Stimulated activated CD8-positive, alpha-beta memory T cell treated with anti-CD3 and anti-CD28 coated beads, Interleukin-2, amount 100 ng/mL, for 1 hour (primary cell): Measurements from ENCODE around the gene DNM1.
"Not testable (repeated sequence)": the region's sequence is repeated elsewhere in the genome, so short reads cannot be mapped to it uniquely, and the experiment has no call there.

Experiments used
- DNase-seq, 2 donors: peaks; one replicate each; pipeline ENCODE4 v3.0.0-alpha.2; 2020; ENCODE audit warnings: low read depth in 2 of 2

The DNM1 gene

DNA sequence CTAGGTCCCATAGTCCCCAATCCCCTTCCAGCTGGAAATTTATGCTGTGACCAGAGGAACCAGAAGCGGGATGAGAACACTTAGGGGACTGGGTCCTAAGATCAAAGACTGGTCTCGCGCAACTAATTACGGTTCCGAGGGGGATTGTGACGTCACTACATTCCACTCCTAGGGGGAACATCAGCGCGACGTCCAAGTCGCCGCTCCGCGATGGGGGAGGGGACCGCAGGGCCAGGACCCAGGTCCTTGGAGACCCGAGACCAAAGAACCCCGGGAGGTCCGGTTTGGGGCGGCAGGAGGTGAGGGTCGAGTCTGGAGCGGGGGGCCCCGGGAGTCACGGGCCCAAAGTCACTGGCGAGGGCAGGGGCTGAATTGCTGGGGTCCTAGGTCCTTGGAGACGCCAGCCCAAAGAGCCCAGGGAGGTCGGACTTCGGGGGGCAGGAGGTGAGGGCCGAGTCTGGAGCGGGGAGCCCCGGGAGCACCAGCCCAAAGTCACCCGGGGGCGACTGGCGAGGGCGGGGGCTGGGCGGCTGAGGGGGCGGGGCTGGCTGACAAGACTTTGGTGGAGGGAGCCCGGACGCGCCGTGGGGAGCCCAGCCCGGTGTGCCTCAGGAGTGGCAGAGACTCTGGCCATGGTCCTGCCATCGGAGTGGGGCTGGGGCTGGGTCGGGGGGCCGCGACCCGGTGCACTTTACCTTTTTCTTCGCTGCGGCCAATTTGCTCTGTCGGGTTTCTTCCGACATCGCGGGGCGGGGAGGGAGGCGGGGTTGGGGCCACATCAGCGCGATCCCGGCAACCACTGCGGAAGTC, 72.2 kb downstream of the DNM1 start, which contains the start of gene GOLGA2:
TSS of gene GOLGA2 (minus strand) at position 810 of the 810 bp plus-strand sequence. CDS start at position 779, 31 bp downstream.
- DNase-seq: no peak

DNA sequence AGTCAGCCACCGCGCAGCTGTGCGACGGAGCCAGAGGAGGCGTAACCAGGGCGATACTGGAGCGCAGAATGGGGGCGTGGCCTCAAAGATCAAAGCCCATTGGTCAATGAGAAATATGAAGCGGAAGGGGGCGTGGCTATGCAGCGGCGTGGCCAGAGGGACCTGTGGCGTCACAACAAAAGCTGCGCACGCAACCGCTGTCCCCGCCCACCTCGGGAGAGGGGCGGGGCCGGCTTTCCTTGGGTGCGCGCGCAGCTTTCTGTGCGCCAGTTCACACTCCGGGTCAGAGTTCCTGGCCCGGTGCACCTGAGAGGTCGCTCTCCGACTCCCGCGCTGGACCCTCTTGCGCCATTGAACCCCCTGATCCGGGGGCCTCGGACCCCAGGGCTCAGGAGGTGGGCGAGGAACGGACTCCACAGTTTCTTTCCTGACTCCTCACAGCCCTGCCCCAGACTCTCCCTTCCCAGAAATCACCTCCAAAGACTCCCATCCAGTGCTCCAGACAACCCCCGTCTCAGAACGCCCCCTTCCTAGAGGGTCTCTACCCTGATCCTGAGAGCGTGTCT, 72.9 kb downstream of the DNM1 start, which contains the start of gene SWI5:
TSS of gene SWI5 (plus strand) at position 269 of the 566 bp plus-strand sequence.
- peak; percentile 100 for DNase-seq

DNA sequence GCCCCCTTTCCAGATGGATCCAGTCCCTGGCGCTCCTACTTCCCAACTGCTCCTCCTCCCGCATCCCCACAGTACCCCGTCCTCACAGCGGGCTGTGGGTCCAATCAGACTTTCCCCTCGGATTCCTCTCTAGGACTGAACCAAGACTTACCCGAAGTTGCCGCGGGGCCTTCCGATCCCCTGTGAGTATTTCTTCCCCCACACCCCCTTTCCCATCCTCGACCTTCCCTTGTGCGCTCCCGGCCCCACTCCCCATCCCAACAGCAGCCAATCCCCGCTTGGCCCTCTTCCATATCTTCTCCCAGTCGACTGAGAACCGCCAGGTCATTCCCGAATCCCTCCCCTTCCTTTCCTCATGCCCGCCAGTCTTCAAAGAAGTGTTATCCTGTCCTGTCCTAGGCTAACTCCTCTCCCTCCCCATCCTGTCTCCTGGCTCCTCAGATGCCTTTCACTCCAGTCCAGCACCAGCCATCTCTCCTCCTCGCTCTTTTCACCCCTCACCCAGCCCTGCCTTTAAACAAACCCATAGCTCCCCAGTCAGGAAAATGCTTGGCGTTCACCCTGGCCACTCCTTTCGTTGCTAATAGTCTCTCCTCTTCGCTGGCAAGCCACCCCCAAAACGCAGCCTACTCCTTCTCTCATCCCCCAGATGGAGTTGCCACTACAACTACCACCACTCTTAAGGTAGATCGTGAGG, 73.5 kb downstream of the DNM1 start:
- no peak for DNase-seq

DNA sequence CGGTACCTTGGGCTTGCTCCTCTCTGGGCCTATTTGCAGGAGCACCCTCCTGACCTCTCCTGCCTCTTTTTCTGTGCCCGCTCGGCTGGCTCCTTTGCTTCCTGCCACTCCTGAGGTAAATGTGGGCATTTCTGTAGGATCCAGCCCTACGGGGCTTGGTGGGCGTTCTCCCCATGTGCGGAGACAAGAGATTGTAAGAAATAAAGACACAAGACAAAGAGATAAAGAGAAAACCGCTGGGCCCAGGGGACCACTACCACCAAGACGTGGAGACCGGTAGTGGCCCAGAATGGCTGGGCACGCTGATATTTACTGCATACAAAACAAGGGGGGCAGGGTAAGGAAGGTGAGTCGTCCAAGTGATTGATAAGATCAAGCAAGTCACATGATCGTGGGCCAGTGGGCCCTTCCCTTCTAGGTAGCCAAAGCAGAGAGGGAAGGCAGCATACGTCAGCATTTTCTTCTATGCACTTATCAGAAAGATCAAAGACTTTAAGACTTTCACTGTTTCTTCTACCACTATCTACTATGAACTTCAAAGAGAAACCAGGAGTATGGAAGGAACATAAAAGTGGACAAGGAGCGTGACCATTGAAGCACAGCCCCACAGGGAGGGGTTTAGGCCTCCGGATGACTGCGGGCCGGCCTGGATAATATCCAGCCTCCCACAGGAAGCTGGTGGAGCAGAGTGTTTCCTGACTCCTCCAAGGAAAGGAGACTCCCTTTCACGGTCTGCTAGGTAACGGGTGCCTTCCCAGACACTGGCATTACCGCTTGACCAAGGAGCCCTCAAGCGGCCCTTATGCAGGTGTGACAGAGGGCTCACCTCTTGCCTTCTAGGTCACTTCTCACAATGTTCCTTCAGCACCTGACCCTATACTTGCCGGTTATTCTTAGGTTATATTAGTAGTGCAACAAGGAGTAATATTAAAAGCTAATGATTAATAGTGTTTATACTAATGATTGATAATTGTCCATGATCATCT, 76.2 kb downstream of the DNM1 start:
- not testable (repeated sequence) for DNase-seq

DNA sequence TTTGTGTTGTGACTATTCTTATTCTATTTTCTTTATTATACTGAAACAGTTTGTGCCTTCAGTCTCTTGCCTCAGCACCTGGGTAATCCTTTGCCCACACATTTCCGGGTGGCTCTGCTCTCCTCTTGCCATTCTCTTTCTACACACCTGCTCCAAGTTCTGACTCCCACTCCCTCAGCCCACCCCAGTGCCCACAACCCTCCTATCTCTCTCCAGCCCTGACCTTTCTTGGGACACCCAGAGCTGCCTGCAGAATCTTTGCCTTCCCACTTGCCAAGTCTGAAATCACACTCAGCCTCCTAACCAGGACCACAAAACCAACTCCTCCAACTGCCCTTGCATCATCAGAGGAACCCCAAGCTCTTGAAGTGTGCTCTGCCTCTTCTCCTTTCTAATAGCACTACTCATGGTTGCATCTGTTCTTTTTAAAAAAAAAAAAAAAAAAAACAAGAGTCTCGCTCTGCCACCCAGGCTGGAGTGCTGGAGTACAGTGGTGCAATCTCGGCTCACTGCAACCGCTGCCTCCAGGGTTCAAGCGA, 77.0 kb downstream of the DNM1 start:
- no peak for DNase-seq

DNA sequence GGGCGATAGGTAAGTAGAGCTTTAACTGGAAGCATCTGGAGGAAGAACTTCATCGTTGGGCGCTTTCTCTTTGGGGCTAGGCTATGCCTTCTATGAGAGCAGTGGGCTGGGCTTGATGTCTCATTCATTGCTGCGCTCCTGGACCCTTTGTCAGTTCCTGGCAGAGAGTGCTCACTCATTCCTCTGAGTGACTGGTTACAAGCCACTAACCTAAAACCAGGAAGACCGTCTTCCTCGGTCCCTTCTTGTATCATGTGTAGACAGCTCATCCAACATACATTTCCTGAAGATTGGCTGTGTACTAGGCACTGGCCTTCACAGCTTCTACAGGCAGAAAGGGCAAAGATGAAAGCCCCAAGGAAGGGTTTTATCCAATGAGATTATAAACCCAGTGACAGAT, 79.3 kb downstream of the DNM1 start:
- no peak for DNase-seq

DNA sequence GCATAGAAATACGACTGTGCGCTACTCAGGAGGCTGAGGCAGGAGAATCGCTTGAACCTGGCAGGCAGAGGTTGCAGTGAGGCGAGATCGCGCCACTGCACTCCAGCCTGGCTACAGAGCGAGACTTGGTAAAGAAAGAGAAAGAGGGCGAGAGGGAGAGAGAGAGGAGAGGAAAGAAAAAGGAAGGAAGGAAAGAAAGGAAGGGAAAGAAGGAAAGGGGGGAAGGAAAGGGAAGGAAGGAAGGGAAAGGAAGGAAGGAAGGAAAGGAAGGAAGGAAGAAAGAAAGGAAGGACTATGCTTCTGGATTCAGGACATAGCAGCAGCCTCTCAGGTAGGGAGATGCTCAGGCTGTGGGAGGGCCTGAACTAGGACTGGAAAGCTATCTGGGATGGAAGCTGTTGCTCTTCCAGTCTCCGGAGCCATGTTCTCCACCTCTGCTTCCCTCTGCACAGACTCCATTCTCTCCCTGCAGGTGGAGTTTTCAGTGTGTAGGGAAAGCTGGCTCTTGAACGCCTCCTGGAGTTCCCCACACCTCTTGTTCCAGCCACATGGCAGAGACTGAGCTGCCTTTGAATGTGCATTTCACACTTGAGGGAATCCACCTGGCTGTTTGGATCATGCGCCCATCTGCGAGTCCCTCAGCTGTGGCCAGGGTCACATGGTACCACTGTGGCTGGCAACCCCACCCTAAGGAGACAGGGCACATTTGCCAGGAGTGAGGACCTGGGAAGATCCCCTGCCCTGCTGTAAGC, 82.0 kb downstream of the DNM1 start:
- DNase-seq: no peak

DNA sequence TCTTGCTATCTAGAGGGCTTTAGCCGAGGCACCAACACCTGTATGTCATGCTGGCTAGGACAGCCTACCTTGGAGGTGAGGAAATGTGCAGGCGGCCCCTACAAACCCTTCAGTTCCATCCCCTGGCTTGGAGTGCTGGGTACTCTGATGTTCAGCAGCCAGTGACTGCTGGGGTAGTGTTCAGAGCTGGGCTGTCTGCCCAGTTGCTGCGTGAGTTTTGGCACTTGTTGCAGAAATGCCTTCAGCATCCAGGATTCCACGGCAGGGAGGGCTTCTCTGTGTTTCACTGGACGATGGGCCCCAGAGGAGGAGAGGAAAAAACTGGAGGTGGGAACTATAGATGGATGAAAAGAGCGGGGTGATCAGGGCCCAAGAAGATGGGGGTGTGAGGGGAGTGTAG, 83.3 kb downstream of the DNM1 start:
- DNase-seq: no peak

DNA sequence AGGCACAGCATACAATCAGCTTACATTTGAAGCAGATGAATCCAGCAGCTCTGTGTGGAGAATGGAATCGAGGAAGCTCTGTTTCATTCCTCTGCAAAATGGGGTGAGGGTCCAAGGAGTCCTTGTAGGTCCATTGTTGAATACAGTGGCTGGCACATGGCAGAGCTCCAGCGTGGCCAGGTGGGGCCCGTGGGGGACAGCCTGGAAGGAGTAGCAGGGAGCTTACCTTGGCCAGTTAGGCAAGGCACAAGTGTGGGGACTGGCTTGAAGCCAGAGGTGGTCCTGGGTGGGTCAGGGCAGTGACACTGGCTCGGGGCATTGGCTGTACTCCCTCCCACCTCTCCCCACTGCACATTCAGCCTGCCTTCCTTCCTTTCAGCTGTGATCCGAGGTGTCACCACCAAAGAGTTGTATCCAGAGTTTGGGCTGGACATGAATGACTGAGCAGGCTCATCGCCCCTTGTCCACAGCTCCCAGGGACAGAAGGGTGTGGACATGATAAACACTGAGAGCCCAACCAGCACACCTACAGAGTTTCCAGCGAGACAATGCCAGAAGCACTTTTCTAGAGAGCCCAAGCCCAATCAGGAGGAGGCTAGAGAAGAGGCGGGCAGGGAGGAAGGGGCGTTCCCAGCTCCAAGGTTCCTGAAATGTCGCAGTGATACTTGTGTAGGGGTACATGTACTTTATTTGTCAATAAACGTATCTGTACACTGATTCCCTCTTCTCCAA, 85.3 kb downstream of the DNM1 start:
- no peak for DNase-seq

DNA sequence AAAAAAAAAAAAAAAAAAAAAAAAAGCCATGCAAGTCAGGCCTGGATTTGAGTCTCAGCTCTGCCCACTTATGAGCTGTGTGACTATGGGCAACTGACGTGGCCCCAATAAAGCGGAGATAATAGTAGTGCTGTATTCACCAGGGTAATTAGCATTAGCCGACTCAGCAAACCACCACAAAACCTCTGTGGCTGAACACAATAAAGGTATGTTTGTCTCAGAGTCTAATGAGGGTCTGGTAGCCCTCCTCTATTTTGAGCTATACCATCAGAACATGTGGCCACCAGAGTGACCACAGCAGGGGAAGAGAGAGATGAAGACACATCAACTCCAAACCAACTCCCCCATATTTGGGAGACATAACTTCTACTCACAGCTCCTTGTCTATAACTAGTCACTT, 88.8 kb downstream of the DNM1 start:
- no peak for DNase-seq

DNA sequence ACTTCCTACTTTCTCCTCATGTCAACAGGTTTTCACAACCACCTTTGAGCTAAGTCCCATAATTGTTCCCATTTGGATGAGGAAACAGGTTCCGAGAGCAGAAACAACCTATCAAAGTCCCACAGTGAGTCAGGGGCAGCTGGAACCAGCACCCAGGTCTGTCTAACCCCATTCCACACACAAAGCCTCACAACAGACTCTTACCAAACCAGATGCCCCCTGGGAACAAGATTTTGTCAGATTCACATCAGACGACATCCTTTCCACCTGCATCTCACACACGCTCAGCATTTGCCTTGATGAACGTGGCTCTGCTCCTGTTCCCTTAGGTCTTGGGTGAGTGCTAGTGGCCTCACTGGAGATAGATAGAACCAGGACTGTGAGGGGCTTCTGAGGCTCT, 89.9 kb downstream of the DNM1 start:
- no peak for DNase-seq

DNA sequence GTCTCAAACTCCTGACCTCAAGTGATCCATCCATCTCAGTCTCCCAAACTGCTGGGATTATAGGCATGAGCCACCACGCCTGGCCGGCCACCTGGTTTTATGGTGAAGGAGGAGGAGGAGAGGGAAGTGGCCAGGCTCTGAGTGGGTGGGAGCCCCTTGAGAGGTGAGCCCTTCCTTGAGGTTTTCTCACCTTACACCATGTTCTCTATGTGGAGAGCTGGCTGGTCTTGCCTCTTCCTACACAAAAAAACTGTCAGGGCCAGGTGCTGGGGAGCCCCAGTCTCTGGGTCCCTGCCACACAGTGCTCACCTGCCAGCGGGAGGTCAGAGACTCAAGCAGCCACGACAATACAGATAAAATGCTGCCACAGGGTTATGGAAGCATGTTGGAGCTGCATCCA, 91.0 kb downstream of the DNM1 start:
- no peak for DNase-seq

DNA sequence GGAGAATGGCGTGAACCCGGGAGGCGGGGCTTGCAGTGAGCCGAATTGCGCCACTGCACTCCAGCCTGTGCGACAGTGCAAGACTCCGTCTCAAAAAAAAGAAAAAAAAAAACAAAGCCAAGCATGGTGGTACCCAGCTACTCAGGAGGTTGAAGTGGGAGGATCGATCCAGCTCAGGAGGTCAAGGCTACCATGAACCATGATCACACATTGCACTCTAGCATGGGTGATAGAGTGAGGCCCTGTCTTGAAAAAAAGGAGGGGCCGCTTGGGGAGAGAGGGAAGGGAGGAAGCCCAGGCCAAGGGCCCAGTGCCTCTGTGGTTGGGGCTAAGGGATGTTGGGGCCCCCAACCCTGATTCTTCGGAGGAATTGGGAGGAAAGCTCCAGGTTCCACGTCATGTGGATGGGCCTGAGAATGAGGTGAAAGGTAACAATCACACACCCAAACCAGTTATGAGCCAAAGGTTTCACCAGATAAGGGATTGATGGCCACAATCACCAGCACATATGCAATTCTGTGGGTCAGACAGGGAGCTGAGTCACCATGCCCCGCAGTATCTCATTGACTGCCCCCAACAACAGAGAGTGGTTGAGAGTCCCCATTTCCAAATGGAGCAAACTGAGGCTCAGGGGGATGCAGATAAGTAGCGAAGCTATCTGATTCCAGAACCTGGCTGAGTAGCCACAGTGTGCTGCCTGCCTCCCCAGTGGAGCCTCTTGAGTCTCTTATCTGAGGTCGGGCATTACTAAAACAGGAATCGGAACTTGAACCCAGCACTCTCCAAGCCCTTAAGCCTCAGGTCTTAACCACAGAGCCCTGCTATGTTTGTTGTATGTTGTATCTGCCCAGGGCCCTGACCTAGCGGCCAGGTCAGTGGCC, 93.4 kb downstream of the DNM1 start:
- no peak for DNase-seq

DNA sequence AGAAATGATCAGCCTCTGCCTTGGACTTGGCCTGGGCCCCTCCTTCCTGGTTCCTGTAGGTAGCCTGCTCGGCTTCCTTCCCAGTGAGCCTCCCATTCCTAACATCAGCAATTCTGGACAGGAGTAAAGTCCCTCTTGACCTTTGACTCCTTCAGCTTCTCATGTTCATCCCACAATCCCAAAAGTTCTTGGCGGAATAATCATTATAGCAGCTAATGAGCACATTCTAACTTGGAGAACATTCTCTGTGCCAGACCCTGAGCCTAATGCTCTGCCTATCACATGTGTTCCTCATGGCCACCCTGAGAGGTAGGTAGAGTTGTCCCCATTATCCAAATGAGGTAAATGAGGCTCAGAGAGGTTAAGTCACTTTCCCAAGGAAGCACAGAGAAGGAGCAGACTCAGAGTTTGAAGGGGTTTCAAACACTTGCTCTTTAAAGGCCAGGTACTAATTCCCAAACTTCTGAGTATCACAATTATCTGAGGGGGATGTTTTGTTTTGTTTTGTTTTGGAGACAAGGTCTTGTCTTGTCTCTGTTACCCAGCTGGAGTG, 94.1 kb downstream of the DNM1 start:
- no peak for DNase-seq

DNA sequence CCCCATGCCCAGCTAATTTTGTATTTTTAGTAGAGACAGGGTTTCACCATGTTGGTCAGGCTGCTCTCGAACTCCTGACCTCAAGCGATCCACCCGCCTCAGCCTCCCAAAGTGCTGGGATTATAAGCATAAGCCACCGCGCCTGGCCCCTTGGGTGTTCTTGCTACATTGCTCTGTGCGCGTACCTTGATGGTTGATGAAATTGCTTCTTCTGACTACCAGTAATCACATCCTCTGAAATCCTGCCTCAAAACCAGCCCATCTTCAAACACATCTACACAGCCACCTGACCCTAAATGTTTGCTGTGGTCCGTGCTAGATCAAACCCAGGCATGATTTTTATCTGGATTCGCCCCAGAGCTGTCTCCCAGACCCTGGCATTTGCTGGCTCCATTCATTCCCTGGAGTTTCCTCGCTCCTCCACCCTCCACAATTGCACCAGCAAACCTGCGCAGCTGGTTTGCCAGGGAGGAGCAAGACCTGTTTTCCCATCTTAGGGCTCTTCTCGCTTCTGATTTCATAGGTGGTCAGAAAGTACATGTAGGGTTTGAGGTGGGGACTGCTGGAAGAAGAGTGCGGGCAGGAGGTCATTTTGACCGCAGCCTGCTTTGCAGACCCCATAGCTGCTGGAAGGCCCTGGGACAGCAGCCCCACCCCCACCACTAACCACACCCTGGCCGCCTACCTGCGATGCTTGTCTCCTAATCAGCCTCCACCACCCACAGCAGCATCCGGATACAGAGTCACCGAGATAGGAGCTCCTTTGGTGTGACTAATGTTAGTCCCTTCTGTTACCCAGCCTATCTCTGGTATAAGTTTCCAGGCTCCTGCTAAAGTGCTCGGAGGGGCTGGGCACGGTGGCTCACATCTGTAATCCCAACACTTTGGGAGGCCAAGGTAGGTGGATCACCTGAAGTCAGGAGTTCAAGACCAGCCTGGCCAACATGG, 95.6 kb downstream of the DNM1 start:
- no peak for DNase-seq

DNA sequence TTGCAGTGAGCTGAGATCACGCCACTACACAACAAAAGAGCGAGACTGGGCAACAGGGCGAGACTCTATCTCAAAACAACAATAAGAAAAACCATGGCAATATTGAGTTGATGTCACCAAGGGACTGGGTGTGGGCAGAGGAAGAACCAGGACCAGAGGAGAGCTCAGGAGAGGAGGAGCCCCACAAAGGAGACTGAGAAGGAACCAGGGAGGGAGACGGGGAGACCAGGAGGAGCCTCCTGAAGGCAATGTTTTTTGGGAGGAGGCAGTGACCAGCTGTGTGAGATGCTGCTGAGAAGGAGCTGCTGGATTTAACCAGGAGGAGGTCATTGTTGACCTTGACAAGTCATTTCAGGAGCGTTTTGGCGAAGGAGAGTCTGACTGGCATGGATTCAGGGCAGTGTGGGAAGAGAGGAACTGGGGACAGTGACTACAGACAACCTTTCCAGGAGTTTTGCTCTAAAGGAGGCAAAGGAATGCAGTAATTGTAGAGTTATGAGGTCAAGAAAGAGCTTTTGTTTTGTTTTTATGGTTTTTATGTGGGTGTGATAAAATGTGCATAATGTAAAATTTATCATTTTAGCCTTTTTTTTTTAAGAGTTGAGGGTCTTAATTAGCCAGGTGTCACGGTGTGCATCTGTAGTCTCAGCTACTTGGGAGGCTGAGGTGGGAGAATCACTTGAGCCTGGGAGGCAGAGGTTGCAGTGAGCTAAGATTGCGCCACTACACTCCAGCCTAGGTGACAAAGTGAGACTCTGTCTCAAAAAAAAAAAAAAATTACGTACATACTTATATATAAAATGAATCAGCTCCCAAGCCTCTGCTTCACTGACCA, 101.2 kb downstream of the DNM1 start:
- no peak for DNase-seq
